ENCODE data around the gene TBX4.

The TBX4 gene

GRCh38 chr17:61456688-61457225 lies 4.5 kb downstream of the TBX4 start:
- Histone ChIP-seq H3K4me3 (IDR thresholded peaks at IDR 0.05; ENCODE audit: insufficient read depth, low read depth, low read length) (no peak overlapping the region), H2AFZ (ENCODE audit: low read depth) (no peak overlapping the region), H3K36me3 (ENCODE audit: insufficient read depth) (no peaks in the 10 kb centered on the region), H3K9ac (no peak overlapping the region), H3K27ac (no peak overlapping the region), H4K20me1 (ENCODE audit: insufficient read depth) (no peaks in the 10 kb centered on the region), H3K79me2 (ENCODE audit: insufficient read depth, low read depth) (no peaks in the 10 kb centered on the region), H3K27me3 (ENCODE audit: insufficient read depth, low read depth) (no peaks in the 10 kb centered on the region), H3K4me1 (ENCODE audit: low read depth, poor library complexity, severe bottlenecking) (no peaks in the 10 kb centered on the region), H3K4me2 (no peak overlapping the region)
- no peak for TF ChIP-seq CTCF (conservative IDR thresholded peaks at IDR 0.05; ENCODE audit: low read depth, low read length)

- no peak overlapping the region for H3K9ac ChIP-seq
- H4K20me1 ChIP-seq (ENCODE audit: insufficient read depth) = no peaks in the 10 kb centered on the region
- H3K4me1 ChIP-seq (ENCODE audit: low read depth, poor library complexity, severe bottlenecking) = no peaks in the 10 kb centered on the region
- H3K4me3 ChIP-seq (IDR thresholded peaks at IDR 0.05; ENCODE audit: insufficient read depth, low read depth, low read length) = no peak overlapping the region
- TF ChIP-seq CTCF (conservative IDR thresholded peaks at IDR 0.05; ENCODE audit: low read depth, low read length) = no peak
- no peaks in the 10 kb centered on the region for H3K79me2 ChIP-seq (ENCODE audit: insufficient read depth, low read depth)
- H3K4me2 ChIP-seq = no peak overlapping the region
- no peak overlapping the region for H3K27ac ChIP-seq
- no peaks in the 10 kb centered on the region for H3K36me3 ChIP-seq (ENCODE audit: insufficient read depth)
- H3K27me3 ChIP-seq (ENCODE audit: insufficient read depth, low read depth) = no peaks in the 10 kb centered on the region
- no peak overlapping the region for H2AFZ ChIP-seq (ENCODE audit: low read depth)
Measured at GRCh38 chr17:61457226-61457983, 5.2 kb downstream of the TBX4 start.

DNA sequence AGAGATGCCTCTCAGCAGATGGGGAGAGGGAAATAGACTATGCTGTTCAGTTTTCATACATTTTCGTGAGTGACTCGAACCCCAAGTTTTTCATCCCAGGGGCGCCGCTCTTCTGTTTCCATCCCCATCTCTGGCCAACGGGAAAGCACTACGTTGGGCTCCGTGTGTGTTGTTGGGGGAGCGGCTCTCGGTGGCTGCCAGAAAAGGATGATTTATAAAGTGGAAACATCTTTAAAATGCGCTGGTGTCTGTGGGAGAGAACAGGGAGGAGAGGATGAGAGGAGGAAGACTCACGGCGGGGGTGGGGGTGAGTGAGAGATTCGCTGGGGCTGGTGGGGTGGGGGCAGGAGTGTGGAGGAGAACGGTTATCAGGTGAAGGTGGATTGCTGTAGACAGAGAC lies 5.8 kb downstream of the TBX4 start:
- Histone ChIP-seq H3K4me3 (IDR thresholded peaks at IDR 0.05; ENCODE audit: insufficient read depth, low read depth, low read length) (no peak overlapping the region), H3K79me2 (ENCODE audit: insufficient read depth, low read depth) (no peaks in the 10 kb centered on the region), H3K4me1 (ENCODE audit: low read depth, poor library complexity, severe bottlenecking) (no peaks in the 10 kb centered on the region), H2AFZ (ENCODE audit: low read depth) (no peak overlapping the region), H3K27ac (no peak overlapping the region), H4K20me1 (ENCODE audit: insufficient read depth) (no peaks in the 10 kb centered on the region), H3K27me3 (ENCODE audit: insufficient read depth, low read depth) (no peaks in the 10 kb centered on the region), H3K9ac (no peak overlapping the region), H3K36me3 (ENCODE audit: insufficient read depth) (no peaks in the 10 kb centered on the region), H3K4me2 (no peak overlapping the region)
- TF ChIP-seq CTCF (conservative IDR thresholded peaks at IDR 0.05; ENCODE audit: low read depth, low read length) = no peak

DNA sequence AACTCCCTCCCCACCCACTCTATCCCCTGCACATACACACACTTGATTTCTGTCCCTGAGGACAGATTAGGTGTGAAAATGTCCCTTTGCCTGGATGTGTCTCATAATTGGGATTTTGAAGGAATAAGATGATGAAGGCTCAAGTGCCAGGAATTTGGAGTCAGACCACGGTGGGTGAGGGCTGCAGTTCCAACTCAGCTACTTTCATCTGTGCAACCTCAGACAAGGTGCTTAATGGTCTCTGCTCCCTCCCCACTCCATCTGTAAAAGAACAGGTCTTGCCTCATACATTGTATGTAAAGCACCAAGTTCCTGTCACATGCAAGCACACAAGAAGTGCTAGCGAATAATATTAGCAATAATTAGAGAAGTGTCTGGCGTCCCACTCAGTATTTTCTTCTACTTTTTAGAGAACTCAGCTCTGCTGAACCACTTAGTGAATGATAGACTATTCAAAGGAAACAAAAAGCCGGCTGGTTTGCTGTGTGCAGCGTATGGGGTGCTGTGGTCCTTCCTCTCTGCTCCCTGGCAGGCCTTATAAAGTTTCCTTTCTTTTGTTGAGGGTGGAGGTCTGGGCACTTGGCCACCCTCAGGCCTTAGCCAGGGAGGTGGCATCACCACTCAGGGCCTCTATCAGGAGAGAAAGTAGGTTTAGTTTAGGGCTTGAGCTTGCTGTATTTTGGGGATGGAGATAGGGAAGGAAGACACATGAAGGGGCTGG lies 6.4 kb downstream of the TBX4 start:
- no peak overlapping the region for H2AFZ ChIP-seq (ENCODE audit: low read depth)
- no peaks in the 10 kb centered on the region for H3K79me2 ChIP-seq (ENCODE audit: insufficient read depth, low read depth)
- H3K4me1 ChIP-seq (ENCODE audit: low read depth, poor library complexity, severe bottlenecking) = no peaks in the 10 kb centered on the region
- H3K36me3 ChIP-seq (ENCODE audit: insufficient read depth) = no peaks in the 10 kb centered on the region
- H3K4me3 ChIP-seq (IDR thresholded peaks at IDR 0.05; ENCODE audit: insufficient read depth, low read depth, low read length) = no peak overlapping the region
- no peaks in the 10 kb centered on the region for H4K20me1 ChIP-seq (ENCODE audit: insufficient read depth)
- H3K27ac ChIP-seq = no peak overlapping the region
- no peak for TF ChIP-seq CTCF (conservative IDR thresholded peaks at IDR 0.05; ENCODE audit: low read depth, low read length)
- H3K9ac ChIP-seq = no peak overlapping the region
- H3K4me2 ChIP-seq = no peak overlapping the region
- no peaks in the 10 kb centered on the region for H3K27me3 ChIP-seq (ENCODE audit: insufficient read depth, low read depth)

All from KMS-11 (cell line).